HG03025 (cell line): Measurements from ENCODE around the gene ATXN10.
"Not testable (repeated sequence)": the region's sequence is repeated elsewhere in the genome, so short reads cannot be mapped to it uniquely, and the experiment has no call there.

Experiments used
- ATAC-seq: cut with Tn5 transposase; IDR thresholded peaks from one replicate; pipeline ENCODE4 v1.9.1; 2021; ENCODE audit warnings: mild to moderate bottlenecking, moderate library complexity; ENCODE audit not compliant: unreplicated experiment, low FRiP score

Gene ATXN10

DNA sequence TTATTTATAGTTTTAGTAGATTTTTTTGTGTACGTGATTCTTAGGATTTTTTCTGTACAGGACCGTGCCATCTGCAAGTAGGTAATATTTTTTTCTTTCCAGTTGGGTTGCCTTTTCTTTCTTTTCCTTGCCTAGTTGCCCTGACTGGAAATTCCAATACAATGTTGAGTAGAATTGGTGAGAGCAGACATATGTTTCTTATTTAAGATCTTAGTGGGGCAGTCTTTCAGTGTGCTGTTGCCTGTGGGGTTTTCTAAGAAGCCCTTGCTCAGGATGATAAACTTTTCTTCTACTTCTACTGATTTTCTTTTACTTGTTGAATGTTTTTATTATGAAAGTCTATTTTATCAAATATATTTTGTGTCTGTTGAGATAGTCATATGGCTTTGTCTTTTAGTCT lies 33.0 kb downstream of the ATXN10 start:
- no peak for ATAC-seq

DNA sequence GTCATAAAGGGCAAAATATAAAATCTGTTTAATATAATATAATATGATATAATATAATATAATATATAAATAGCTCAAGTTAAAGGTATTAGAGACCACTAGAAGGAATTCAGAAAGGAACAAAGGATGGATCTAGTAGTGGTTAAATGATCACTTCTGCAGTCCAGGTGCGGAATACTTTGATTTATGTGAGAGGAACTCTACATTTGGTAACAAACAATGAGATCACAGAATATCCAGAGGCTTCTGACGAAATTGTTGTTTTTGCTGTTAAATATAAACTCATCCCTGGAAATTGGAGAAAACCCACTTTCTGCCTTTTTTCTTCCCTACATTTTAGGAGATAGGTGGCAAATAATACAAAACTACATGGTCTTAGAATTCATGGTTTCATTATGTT lies 36.0 kb downstream of the ATXN10 start:
- ATAC-seq: no peak

DNA sequence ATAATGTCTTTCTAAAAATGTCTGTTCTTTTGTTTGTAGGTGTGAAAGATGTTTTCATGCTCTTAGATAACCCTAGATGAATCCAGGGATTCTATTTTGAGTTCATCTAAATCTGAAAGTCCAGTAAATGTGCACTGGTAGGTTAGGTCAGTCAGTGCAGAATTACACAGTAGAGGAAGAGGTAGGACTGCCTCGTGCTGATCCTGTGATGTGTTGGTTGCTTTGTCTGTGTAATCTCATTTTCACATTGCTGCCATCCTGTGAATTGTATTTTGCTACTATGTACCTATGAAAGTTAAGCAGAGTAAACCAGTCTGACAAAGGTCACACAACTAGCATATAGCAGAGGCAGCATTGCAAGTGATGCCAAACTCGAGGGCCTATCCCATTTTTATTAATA lies 36.5 kb downstream of the ATXN10 start:
- ATAC-seq: no peak

DNA sequence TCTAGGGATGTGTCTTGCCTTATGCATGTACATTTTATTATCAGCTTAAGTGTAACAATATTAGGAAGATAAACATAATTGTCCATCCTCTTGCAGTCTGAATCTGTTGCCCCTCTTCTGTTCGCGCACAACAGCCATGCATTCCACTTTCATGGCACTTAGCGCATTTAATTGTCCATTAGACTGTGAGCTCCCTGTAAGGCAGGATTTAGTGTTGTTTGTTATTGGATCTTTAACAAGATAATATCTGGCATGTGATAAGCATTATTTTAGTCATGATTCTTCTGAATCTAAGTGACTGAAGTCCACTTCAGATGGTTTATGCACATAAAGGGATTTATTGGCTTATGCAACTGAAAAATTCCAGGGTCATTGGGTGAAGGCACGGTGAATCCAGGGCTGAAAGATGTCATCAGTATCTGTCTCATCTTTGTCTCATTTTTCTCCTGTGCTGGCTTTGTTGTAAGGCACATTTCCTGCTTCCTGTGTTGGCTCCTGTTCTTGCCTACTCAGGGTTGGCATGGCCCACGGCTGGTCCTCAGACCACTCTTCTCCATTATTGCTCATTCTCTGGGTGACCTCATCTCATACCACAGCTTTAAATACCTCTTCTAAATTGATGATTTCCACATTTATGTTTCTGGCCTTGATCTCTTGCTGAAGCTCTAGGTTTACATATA lies 37.6 kb downstream of the ATXN10 start:
- no peak for ATAC-seq

DNA sequence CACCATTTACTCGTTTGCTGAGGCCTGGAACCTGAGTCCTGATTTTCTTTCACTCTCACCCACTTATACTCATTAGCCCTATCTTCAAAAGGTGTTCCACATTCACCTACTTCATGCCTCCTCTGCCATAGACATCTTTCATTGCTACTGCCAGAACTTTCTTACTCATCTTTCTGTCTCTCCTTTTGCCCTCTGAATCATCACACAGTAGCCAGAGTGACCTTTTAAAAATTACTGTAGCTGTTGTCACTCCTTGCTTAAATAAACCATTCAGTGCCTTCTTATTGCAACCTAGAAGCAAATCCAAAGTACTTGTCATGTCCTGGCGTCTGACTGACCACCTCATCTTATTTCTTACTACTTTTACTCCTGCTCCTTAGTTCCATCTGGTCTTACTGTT lies 38.2 kb downstream of the ATXN10 start:
- no peak for ATAC-seq

DNA sequence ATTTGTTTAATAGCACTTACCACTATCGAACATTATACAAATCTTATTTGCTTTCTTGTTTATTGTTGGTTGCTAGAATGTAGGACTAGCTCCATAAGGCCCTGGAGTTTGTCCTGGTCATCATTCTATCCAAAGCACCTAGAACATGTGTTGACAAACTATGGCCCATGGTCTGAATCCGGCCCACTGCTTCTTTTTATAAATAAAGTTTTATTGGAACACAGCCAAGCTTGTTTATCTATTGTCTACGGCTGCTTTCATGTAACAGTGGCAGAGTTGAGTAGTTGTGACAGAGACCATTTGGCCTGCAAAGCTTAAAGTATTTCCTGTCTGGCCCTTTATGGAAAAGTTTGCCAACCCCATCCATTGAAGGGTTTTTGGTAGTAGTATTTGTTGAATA lies 38.8 kb downstream of the ATXN10 start:
- no peak for ATAC-seq

DNA sequence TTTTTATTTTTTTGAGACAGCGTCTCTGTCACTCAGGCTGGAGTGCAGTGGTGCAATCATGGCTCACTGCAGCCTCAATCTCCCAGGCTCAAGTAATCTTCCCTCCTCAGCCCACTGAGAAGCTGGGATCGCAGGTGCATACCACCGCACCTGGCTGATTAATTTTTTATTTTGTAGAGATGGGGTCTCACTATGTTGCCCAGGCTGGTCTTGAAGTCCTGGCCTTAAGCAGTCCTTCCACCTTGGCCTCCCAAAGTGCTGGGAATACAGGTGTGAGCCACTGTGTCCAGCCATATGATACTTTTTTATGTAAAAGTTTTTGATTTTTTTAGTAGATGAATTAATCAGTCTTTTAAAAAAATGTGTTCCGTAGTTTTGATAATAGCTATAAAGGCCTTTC lies 42.8 kb downstream of the ATXN10 start:
- ATAC-seq: not testable (repeated sequence)

DNA sequence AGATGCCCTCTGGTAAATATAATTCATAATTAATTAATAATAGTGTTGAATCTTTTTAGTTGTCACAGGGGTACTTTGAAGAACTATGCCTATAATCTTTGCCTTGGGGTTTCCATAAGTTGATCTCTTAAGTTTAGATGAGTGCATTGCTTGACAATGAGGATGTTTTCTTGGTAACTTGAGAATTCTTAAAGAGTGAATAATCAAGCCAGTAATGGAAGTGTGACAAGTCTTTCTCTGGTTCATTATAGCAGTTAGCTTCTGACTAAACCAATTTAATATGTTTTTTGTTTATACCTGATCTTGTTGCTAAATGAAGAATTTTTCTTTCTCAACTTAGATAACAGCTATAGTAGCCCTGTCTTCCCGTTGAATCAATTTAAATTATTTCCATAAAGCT lies 46.2 kb downstream of the ATXN10 start:
- no peak for ATAC-seq

DNA sequence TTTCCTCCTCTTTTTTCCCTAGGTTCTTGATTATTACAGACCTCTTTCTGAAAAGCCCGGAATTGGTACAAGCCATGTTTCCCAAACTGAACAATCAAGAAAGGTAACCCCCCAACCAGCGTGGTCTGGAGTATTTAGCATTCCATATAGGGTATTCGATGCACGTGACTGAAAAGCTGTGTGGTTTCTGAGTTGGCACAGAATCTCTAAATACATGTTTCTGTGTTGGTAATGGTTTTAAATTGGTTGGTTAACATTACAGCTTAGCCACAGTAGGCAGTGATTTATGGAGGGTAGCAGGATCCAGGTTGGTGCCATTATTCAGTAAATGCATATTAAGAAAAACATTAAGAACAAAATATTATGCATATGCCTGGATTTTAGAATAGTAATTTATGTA lies 46.8 kb downstream of the ATXN10 start:
- no peak for ATAC-seq

DNA sequence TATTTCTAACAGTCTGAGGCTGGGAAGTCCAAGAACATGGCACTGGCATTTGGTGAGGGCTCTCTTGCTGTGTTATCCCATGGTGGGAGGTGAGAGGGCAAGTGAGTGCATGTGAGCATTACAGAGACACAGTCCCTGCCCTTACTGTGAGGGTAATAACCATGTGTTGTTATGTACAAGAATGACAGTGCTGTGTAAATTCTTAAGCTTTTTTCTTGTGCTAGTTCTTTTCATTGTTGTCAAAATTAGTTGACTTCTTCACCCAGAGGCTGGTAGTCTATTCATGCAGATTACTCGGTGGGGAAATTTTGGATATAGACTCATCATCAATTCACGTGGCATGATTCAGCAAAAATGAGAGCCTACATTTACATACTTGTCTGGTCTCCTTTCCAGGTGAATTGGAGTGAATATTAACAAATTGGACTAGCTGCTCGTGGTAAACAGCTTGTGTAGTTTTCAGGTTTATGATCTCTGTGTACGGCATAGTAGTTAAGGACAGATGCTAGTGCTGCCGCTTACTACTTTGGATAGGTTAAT lies 49.3 kb downstream of the ATXN10 start:
- ATAC-seq: no peak

DNA sequence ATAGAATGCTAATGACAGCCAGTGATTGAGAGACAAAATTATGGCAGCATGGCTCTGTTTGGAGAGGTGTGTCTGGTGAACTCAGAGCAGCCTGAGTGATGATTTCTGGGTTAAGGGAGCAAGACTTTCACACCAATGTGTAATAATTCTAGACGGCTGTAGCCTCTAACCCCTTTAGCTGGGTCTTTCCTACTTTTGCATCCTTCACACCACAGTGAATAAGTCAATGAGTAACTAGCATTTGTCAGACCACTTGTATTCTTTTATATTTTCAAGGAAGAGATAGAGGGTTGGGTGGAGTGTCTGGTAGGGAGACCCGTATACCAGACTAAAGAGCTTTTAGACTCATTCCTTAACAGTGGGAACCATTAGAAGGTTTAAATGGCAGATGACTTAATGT lies 50.4 kb downstream of the ATXN10 start:
- no peak for ATAC-seq

DNA sequence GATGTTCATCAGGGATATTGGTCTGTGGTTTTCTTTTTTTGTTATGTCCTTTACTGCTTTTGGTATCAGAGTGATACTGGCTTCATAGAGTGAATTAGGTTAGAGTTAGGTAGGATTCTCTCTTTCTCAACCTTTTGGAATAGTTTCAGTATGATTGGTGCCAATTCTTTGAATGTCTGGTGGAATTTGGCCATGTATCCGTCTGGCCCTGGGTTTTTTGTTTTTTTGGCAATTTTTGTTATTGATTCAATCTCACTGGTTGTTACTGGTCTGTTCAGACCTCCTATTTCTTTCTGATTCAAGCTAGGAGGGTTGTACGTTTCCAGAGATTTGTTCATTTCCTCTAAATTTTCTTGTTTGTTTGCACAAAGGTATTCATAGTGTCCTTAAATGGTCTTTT lies 54.4 kb downstream of the ATXN10 start:
- no peak for ATAC-seq

DNA sequence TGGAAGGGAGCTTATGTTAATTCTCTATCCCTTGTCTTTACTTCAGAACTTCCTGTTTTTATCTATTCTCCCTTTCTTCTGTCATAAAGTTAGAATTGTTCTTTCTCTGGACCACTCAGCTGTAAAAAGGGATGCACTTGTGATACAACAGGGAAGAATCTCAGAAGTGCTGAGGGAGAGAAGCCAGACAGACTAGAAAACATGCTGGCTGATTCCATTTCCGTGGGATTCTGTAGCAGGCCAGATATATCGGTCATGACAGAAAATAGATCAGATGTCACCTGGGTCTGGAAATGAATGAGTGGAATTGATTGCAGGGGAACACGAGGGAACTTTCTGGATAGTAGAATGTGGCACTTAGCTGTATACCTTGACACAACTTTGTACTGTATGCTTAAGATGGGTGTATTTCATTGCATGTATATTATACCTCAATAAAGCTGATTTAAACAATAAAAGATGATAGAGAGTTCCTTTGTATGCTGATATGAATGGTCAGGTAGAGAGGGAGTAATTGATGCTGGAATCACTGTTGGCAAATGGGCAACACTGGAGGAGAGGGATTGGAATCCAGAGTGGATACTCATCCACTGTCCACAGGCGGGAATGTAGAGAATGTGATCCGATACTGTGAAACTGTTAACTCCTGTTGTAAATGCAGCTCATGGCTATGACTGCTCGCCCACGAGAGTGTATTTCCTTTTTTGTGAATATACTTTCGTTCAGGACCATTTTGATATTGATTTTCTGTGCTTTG lies 59.6 kb downstream of the ATXN10 start:
- ATAC-seq: no peak

DNA sequence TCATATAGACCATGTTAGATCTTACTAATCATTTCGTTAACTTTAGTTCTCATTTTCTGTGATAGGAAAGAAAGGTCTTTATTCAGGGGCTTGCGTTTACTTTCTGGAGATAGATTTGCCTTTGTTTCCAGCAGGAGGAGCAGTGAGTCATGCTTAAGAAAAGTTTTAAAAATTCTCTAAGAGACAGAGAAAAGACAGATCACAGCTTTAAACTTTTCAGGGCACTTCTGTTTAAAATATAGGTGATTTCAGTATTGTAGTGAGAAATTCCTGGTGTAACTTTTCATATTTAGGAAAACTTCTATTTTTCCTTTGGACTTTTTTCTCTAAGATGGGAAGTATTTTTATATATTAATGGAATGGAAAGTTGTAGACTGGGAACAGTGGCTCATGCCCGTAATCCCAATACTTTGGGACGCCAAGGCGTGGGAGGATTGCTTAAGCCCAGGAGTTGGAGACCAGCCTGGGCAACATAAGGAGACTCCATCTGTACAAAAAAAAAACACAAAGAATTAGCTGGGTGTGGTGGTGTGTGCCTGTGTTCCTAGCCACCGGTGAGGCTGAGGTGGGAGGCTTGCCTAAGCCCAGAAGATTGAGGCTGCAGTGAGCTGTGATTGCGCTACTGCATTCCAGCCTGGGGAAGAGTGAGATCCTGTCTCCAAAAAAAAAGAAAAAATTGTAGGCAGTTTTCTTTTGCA lies 60.3 kb downstream of the ATXN10 start:
- no peak for ATAC-seq

DNA sequence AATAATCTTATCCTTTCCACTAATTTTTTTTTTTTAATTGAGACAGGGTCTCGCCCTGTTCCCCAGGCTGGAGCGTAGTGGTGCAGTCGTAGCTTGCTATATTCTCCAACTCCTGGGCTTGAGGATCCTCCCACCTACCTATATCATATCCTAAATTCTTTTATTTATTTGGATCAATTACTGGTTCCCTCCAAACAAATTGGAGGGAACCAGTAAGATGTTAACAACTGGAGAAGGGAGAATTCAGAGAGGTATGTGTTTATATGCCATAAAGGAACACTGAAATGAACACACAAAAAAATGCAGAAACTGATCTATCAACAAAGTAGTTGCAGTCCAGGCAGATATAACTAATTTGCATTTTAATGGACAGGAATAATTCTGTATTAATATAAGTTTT lies 63.6 kb downstream of the ATXN10 start:
- no peak for ATAC-seq

DNA sequence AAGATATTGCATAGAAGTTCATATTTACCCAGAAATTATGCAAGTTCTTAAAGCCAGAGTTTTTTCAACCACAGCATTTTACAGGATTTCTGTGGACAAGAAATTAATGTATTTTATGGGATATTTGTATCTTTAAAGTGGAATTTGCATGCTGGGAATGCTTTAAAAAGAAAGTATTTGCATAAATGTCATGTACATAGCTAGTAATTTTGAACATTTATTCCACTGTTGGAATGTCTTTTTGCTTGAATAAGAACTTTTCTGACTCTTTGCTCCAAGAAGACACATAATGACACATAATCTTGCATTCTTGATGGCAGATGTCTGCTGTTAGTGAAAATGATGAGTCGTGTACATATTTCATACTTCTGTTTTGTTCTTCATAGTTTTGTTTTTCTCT lies 66.6 kb downstream of the ATXN10 start:
- ATAC-seq: no peak

DNA sequence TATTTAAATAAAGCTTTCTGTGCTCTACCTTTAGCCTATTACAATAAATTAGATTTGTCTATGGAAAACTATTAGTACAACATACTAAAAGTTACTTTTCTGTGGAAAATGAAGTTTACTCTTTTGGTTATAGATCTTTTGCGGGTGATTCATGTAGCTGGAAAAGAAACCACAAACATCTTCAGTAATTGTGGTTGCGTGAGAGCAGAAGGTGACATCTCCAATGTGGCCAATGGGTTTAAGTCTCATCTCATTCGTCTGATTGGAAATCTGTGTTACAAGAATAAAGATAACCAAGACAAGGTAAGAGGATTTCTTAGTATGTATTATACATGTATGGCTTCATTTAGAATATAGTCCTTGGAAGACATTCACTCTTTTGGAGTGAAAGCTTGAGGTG lies 68.6 kb downstream of the ATXN10 start:
- ATAC-seq: no peak

DNA sequence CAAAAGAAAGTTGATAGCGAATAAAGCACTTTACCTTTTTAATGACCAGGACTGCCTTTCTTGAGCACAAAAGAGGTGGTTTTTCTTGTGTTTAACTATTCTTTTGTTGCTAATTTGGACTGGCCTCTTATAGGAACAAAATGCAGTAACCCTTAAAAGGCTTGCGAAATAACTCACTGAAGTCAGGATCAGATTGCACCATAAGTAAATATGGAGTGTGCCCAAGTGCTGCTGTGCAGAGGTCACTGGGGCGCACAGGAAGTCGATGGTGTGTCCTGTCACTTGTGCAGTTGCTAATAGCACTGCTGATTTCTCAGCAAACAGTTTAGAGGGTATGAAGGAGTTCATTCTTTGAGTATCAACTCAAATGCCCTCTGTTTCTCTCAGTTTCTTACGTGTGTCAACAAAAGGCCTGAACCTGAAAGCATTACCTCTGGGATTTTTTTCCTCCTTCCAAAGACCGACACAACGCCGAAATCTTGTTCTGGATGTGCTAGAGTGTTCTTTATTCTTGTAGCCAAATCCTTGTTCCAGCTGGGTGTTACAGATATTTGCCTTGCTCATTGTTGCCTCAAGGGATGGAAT lies 71.3 kb downstream of the ATXN10 start:
- ATAC-seq: no peak

DNA sequence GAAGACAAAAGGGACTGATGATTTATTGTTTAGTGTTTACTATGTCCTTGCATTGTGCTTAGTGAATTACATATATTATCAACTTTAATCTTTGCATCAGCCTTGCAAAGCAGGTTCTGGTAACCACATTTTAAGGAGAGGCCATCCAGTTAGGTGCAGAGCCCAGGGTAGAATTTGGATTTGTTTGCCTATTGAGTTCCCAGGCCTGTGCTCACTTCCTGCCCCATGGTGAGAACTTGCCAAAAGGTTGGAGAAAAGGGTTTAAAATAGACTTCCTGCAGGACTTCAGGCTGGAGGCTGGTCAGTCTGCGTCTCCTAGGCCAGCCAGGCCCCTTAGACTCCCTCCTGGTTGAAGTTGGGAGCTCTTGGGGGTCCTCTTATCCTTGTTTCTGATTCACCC lies 72.1 kb downstream of the ATXN10 start:
- no peak for ATAC-seq

DNA sequence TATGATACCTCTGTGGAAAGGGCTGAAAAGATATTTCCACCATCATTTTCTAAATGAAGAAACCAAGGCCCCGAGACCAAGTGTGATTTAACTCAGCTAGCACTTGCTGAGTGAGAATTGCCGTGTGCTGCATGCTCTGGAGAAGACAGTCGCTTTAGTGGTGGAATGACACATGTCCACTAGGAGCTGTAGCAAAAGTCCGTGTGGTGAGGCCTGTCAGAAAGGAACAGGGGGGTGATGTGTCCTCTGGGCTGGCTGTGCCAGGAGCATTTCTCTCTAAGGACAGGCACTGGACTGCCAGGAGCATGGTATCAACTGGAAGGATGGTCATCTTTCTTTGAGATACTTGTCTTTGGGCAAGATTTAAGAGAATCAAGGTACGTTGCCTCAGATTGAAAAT lies 72.8 kb downstream of the ATXN10 start:
- ATAC-seq: no peak

DNA sequence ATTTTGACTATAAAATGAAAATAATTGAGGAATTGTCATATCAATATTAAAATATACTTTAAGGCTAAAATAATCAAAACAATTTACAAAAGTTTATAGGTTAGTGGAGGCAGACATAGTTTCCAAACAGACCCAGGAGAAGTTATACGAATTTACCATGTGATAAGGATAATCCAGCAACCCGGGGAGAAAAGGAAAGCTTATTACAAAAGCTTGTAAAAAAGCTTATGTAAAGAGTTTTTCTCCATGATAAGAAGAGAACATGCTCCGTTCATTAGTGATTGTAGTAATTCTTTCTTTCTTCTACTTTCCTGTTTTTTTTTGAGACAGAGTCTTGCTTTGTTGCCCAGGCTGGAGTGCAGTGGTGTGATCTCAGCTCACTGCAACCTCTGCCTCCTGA lies 79.0 kb downstream of the ATXN10 start:
- no peak for ATAC-seq
